ENCODE results near the gene UFM1.
A peak's percentile ranks its signal among the peaks of the same experiment; 100 is the strongest.
"Not testable (repeated sequence)": the region's sequence is repeated elsewhere in the genome, so short reads cannot be mapped to it uniquely, and the experiment has no call there.

The UFM1 gene

GRCh38 chr13:38348861-38349389, 726 bp upstream of the UFM1 start:
- DNase-seq (peak; percentile 29), ATAC-seq (peak; percentile 81)
- H3K27ac Mint-ChIP-seq: peak overlapping the region; percentile 99
- H3K9me3 Mint-ChIP-seq: no peaks in the 10 kb centered on the region
- peaks cover 29% of the 10 kb centered on the region for H3K36me3 Mint-ChIP-seq (ENCODE audit: low read depth)
- peak overlapping the region; percentile 99 for H3K4me3 Mint-ChIP-seq
- peaks cover 51% of the 10 kb centered on the region for H3K4me1 Mint-ChIP-seq
- no peaks in the 10 kb centered on the region for H3K27me3 Mint-ChIP-seq

GRCh38 chr13:38350114-38350617, 515 bp downstream of the UFM1 start:
- peak; percentile 58 for DNase-seq
- peak overlapping the region; percentile 99 for H3K27ac Mint-ChIP-seq
- H3K27me3 Mint-ChIP-seq: no peaks in the 10 kb centered on the region
- peak overlapping the region; percentile 99 for H3K4me3 Mint-ChIP-seq
- H3K36me3 Mint-ChIP-seq (ENCODE audit: low read depth): peaks cover 34% of the 10 kb centered on the region
- H3K4me1 Mint-ChIP-seq: peaks cover 55% of the 10 kb centered on the region
- no peaks in the 10 kb centered on the region for H3K9me3 Mint-ChIP-seq
- peak; percentile 18 for ATAC-seq

GRCh38 chr13:38355595-38356119, 6.0 kb downstream of the UFM1 start:
- H3K9me3 Mint-ChIP-seq: no peaks in the 10 kb centered on the region
- ATAC-seq (peak; percentile 43), DNase-seq (no peak)
- H3K4me1 Mint-ChIP-seq: peaks cover 41% of the 10 kb centered on the region
- no peak overlapping the region for H3K4me3 Mint-ChIP-seq
- H3K27me3 Mint-ChIP-seq: no peaks in the 10 kb centered on the region
- H3K36me3 Mint-ChIP-seq (ENCODE audit: low read depth): peaks cover 46% of the 10 kb centered on the region
- H3K27ac Mint-ChIP-seq: peak overlapping the region; percentile 46

DNA sequence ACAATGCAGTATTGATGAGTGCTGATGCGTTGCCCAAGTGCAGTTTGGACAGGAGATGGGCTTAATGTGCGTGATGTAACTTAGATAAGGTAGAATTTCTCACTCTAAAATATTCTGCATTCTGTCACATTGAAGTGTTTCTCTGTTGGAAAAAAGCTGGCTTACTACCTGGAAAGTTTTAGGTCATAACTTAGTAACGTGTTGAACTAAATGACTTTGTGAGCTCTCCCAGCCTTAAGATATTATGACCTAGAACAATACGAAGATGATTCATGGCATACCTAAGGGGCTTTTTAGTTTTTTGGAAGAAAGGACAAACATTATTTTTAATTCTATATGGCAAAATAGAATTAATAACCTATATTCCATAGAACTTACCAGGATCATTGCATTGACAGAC, 9.0 kb downstream of the UFM1 start:
- H3K9me3 Mint-ChIP-seq: no peaks in the 10 kb centered on the region
- H3K4me1 Mint-ChIP-seq: peaks cover 14% of the 10 kb centered on the region
- ATAC-seq: no peak
- DNase-seq: no peak
- H3K36me3 Mint-ChIP-seq (ENCODE audit: low read depth): peaks cover 52% of the 10 kb centered on the region
- peak overlapping the region; percentile 32 for H3K27ac Mint-ChIP-seq
- H3K4me3 Mint-ChIP-seq: no peak overlapping the region
- no peaks in the 10 kb centered on the region for H3K27me3 Mint-ChIP-seq

GRCh38 chr13:38361542-38362262, 12.1 kb downstream of the UFM1 start:
- Mint-ChIP-seq H3K4me3 (no peak overlapping the region), H3K4me1 (peaks cover 4% of the 10 kb centered on the region), H3K9me3 (no peaks in the 10 kb centered on the region), H3K36me3 (ENCODE audit: low read depth) (peaks cover 38% of the 10 kb centered on the region), H3K27ac (no peak overlapping the region), H3K27me3 (no peaks in the 10 kb centered on the region)
- no peak for DNase-seq
- ATAC-seq: no peak

GRCh38 chr13:38363219-38363618, 13.6 kb downstream of the UFM1 start:
- ATAC-seq (no peak), DNase-seq (no peak)
- Mint-ChIP-seq H3K4me1 (peaks cover 9% of the 10 kb centered on the region), H3K4me3 (no peak overlapping the region), H3K36me3 (ENCODE audit: low read depth) (peaks cover 35% of the 10 kb centered on the region), H3K27ac (no peak overlapping the region), H3K27me3 (no peaks in the 10 kb centered on the region), H3K9me3 (no peaks in the 10 kb centered on the region)

GRCh38 chr13:38363746-38364145, 14.1 kb downstream of the UFM1 start:
- not testable (repeated sequence) for H3K27ac Mint-ChIP-seq, H3K4me3 Mint-ChIP-seq, H3K27me3 Mint-ChIP-seq, H3K4me1 Mint-ChIP-seq, H3K9me3 Mint-ChIP-seq, ATAC-seq, DNase-seq
- H3K36me3 Mint-ChIP-seq (ENCODE audit: low read depth): peaks cover 33% of the 10 kb centered on the region

- no peak for ATAC-seq
- no peaks in the 10 kb centered on the region for H3K27me3 Mint-ChIP-seq
- H3K9me3 Mint-ChIP-seq: no peaks in the 10 kb centered on the region
These were observed 16.0 kb downstream of the UFM1 start for GRCh38 chr13:38365661-38366060.

DNA sequence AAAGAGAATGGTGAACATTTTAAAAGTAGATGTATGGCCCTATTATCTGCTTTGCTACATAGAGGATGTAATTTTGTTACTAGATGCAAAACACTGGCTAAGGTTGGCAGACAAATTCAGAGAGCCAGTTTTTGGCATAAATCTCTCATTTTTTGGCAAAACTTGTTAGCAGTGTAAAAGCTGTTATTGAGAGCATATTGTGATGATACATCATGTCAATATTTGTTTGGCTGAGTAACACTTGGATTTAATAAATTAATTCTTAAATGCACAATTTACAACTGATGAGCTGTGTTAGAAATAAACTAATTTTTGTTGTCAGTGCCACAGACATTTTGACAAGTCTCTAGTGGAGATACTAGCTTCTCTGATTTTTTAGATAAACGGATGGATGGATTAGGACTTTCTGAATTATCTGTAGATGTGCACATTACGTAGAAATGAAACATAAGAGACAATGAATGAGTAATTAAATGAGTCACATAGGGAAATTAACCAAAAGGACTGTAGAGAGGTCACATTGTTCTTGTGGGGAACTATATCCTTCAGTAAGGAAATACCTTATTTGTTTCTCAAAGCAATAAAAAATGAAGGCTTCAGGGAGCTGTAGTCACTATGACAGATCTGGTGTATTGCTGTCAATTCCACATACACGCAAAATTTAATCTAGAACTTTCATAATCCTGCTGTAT, 17.4 kb downstream of the UFM1 start:
- H3K4me3 Mint-ChIP-seq: no peak overlapping the region
- peaks cover 6% of the 10 kb centered on the region for H3K4me1 Mint-ChIP-seq
- H3K27me3 Mint-ChIP-seq: peaks cover 10% of the 10 kb centered on the region
- DNase-seq: no peak
- peaks cover 13% of the 10 kb centered on the region for H3K36me3 Mint-ChIP-seq (ENCODE audit: low read depth)
- no peaks in the 10 kb centered on the region for H3K9me3 Mint-ChIP-seq
- H3K27ac Mint-ChIP-seq: no peak overlapping the region
- ATAC-seq: no peak

More at GRCh38 chr13:38365661-38366060, 16.0 kb downstream of the UFM1 start:
- H3K4me1 Mint-ChIP-seq: peaks cover 6% of the 10 kb centered on the region
- no peak overlapping the region for H3K27ac Mint-ChIP-seq
- no peak for DNase-seq
- H3K36me3 Mint-ChIP-seq (ENCODE audit: low read depth): peaks cover 25% of the 10 kb centered on the region
- no peak overlapping the region for H3K4me3 Mint-ChIP-seq

DNA sequence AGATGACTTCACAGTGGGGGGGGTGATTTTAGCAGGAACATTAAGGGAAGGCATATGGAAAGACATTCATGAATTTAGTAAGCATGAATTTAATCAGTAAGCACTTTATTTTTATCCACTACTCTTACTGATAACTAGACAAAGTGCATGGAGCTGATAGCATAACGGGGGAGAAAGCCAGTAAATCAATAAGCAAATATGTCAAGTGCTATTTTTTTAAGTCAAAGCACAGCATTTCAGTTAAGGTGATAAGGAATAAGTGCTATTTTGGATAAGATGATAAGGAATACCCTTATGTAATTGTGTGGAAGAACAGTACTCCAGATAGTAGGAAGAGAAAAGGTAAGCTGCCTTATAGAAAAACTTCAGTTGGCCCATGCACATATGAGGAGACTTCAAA, 19.4 kb downstream of the UFM1 start:
- peaks cover 4% of the 10 kb centered on the region for H3K9me3 Mint-ChIP-seq
- no peak overlapping the region for H3K4me3 Mint-ChIP-seq
- H3K36me3 Mint-ChIP-seq (ENCODE audit: low read depth): no peaks in the 10 kb centered on the region
- peaks cover 6% of the 10 kb centered on the region for H3K4me1 Mint-ChIP-seq
- peaks cover 20% of the 10 kb centered on the region for H3K27me3 Mint-ChIP-seq
- ATAC-seq (no peak), DNase-seq (no peak)
- H3K27ac Mint-ChIP-seq: no peak overlapping the region

DNA sequence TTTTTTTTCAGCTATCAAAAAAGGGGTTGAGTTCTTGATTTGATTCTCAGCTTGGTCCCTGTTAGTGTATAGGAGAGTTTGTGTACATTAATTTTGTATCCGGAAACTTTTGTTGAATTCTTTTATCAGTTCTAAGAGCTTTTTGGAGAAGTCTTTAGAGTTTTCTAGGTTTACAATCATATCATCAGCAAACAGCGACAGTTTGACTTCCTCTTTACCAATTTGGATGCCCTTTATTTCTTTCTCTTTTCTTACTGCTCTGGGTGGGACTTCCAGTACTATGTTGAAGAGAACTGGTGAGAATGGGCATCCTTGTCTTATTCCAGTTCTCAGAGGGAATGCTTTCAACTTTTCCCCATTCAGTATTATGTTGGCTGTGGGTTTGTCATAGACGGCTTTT, 20.4 kb downstream of the UFM1 start:
- DNase-seq; ATAC-seq; H3K9me3 Mint-ChIP-seq; H3K4me1 Mint-ChIP-seq; H3K4me3 Mint-ChIP-seq; H3K36me3 Mint-ChIP-seq (ENCODE audit: low read depth); H3K27ac Mint-ChIP-seq: not testable (repeated sequence)
- H3K27me3 Mint-ChIP-seq: peaks cover 20% of the 10 kb centered on the region

DNA sequence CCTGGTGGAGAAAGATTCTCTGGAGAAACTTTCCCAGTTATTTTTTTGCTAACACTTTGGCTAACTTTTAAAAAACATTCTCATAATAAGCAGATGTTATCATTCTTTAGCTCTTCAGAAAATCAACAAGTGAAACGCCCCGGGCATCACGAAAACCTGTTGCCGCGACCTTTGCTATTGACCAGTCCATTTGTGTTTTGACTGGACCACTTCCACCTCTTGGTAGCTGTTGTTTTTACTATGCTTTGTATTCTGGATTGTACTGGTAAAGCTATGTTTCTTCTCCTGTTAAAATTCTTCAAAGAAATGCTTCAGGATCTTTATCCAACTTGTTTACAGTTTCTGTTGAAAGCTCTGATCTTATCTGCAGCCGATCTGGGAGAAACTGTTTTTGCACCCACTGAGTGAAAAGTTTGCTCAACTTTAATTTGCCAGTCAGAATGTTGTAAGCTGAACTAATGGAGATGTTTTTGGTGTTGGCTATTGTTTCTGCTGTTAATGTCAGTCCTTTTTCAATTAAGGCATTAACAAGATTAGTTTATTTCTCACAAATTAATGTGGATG, 23.3 kb downstream of the UFM1 start:
- Mint-ChIP-seq H3K27ac (no peak overlapping the region), H3K9me3 (peaks cover 4% of the 10 kb centered on the region), H3K27me3 (peaks cover 24% of the 10 kb centered on the region), H3K36me3 (ENCODE audit: low read depth) (no peaks in the 10 kb centered on the region), H3K4me1 (no peaks in the 10 kb centered on the region), H3K4me3 (no peak overlapping the region)
- DNase-seq: no peak
- ATAC-seq: no peak

DNA sequence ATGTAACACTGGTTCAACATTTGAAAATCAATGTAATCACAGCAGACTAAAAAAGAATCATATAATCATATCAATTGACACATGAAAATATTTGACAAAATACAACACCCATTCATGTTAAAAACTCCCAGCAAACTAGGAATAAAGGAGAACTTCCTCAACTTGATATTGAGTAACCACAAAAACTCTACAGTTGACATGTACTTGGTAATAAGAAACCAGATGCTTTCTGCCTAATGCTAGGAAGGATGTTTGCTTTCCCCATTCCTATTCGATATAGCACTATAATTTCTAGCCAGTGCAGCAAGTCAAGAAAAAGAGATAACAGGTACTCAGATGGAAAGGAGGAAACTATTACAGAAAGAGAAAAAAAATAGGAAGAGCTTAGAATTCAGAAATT, 26.9 kb downstream of the UFM1 start:
- H3K4me1 Mint-ChIP-seq: no peaks in the 10 kb centered on the region
- H3K36me3 Mint-ChIP-seq (ENCODE audit: low read depth): no peaks in the 10 kb centered on the region
- H3K27ac Mint-ChIP-seq: no peak overlapping the region
- H3K4me3 Mint-ChIP-seq: no peak overlapping the region
- H3K27me3 Mint-ChIP-seq: peaks cover 18% of the 10 kb centered on the region
- ATAC-seq: no peak
- H3K9me3 Mint-ChIP-seq: peaks cover 4% of the 10 kb centered on the region
- no peak for DNase-seq

GRCh38 chr13:38381890-38382289, 32.2 kb downstream of the UFM1 start:
- no peak overlapping the region for H3K27ac Mint-ChIP-seq
- H3K4me1 Mint-ChIP-seq: peaks cover 2% of the 10 kb centered on the region
- peaks cover 3% of the 10 kb centered on the region for H3K27me3 Mint-ChIP-seq
- H3K4me3 Mint-ChIP-seq: no peak overlapping the region
- DNase-seq: no peak
- no peaks in the 10 kb centered on the region for H3K36me3 Mint-ChIP-seq (ENCODE audit: low read depth)
- H3K9me3 Mint-ChIP-seq: no peaks in the 10 kb centered on the region
- no peak for ATAC-seq
